ENCODE measurements around the gene PDE8B.

PDE8B gene

DNA sequence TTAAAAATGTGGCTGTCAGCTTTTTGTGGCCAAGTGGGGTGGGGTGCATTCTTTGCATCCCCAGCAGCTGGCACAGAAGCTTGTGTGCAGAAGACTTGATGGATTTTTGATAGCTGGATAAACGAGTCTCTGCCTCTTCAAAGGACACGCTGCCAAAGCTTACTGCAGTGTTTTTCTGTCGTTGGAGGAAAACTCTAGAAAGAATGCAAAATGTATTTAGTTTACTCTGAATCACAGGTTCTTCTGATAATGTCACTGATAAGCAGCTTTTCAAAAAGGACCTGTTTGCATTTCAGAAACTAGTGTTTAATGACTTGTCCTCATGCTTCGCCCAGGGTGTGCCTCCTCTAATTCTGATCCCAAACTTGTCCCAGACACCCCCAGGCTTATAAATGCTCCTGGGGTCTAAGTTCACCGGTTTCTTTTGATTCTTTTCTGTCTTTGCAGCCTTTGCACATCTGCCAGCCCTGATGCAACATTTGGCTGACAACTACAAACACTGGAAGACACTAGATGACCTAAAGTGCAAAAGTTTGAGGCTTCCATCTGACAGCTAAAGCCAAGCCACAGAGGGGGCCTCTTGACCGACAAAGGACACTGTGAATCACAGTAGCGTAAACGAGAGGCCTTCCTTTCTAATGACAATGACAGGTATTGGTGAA is 215.6 kb downstream of the PDE8B start:
- WGBS (ENCODE audit: extremely low coverage, insufficient coverage, insufficient read length) = no CpG with 5 or more reads among the region's 8 CpGs
- Histone ChIP-seq H3K79me2 (ENCODE audit: control insufficient read depth, insufficient read depth, low read length, poor library complexity) (no peaks in the 10 kb centered on the region), H2AFZ (ENCODE audit: insufficient read depth, low read length, poor library complexity) (no peak overlapping the region), H3K14ac (ENCODE audit: low read length) (no peak overlapping the region), H2BK5ac (ENCODE audit: low read depth, low read length, poor library complexity) (no peak overlapping the region), H3K4me2 (ENCODE audit: low read length) (no peak overlapping the region), H2BK12ac (ENCODE audit: low read length) (no peak overlapping the region), H4K8ac (ENCODE audit: low read depth, low read length) (no peak overlapping the region), H3K4me3 (ENCODE audit: low read depth, low read length) (no peak overlapping the region), H4K91ac (ENCODE audit: low read depth, low read length) (no peak overlapping the region), H3K9ac (ENCODE audit: low read length) (no peak overlapping the region), H3K23ac (ENCODE audit: low read length) (no peak overlapping the region), H3K4ac (ENCODE audit: low read depth, low read length) (no peak overlapping the region), H3K18ac (ENCODE audit: low read length) (no peak overlapping the region), H3K27ac (ENCODE audit: low read depth, low read length) (no peak overlapping the region), H3K27me3 (ENCODE audit: insufficient read depth, low read length) (no peaks in the 10 kb centered on the region), H3K4me1 (ENCODE audit: control insufficient read depth in 1 of 2, insufficient read depth in 2 of 2, low read length in 2 of 2) (no peaks in the 10 kb centered on the region), H4K12ac (ENCODE audit: low read depth, low read length) (no peak overlapping the region), H3K36me3 (ENCODE audit: control insufficient read depth in 1 of 2, insufficient read depth in 2 of 2, low read length in 2 of 2) (no peaks in the 10 kb centered on the region), H2AK5ac (ENCODE audit: low read length) (no peak overlapping the region), H3K9me3 (ENCODE audit: insufficient read depth, low read depth, low read length) (no peaks in the 10 kb centered on the region), H3K79me1 (ENCODE audit: low read length) (no peaks in the 10 kb centered on the region), H2BK120ac (ENCODE audit: insufficient read depth, low read length, poor library complexity) (no peak overlapping the region)
- DNase-seq = no peak

DNA sequence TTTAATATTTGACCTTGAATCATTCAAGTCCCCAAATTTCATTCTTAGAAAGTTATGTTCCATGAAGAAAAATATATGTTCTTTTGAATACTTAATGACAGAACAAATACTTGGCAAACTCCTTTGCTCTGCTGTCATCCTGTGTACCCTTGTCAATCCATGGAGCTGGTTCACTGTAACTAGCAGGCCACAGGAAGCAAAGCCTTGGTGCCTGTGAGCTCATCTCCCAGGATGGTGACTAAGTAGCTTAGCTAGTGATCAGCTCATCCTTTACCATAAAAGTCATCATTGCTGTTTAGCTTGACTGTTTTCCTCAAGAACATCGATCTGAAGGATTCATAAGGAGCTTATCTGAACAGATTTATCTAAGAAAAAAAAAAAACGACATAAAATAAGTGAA is 216.2 kb downstream of the PDE8B start:
- H2AK5ac ChIP-seq (ENCODE audit: low read length) = no peak overlapping the region
- H3K4me1 ChIP-seq (ENCODE audit: control insufficient read depth in 1 of 2, insufficient read depth in 2 of 2, low read length in 2 of 2) = no peaks in the 10 kb centered on the region
- DNase-seq = no peak
- no peaks in the 10 kb centered on the region for H3K79me2 ChIP-seq (ENCODE audit: control insufficient read depth, insufficient read depth, low read length, poor library complexity)
- no peak overlapping the region for H4K91ac ChIP-seq (ENCODE audit: low read depth, low read length)
- H2BK120ac ChIP-seq (ENCODE audit: insufficient read depth, low read length, poor library complexity) = no peak overlapping the region
- H3K27me3 ChIP-seq (ENCODE audit: insufficient read depth, low read length) = no peaks in the 10 kb centered on the region
- H3K4me2 ChIP-seq (ENCODE audit: low read length) = no peak overlapping the region
- H3K4me3 ChIP-seq (ENCODE audit: low read depth, low read length) = no peak overlapping the region
- H3K36me3 ChIP-seq (ENCODE audit: control insufficient read depth in 1 of 2, insufficient read depth in 2 of 2, low read length in 2 of 2) = no peaks in the 10 kb centered on the region
- H2BK12ac ChIP-seq (ENCODE audit: low read length) = no peak overlapping the region
- no peak overlapping the region for H3K14ac ChIP-seq (ENCODE audit: low read length)
- no peak overlapping the region for H3K27ac ChIP-seq (ENCODE audit: low read depth, low read length)
- no peak overlapping the region for H3K23ac ChIP-seq (ENCODE audit: low read length)
- H3K9ac ChIP-seq (ENCODE audit: low read length) = no peak overlapping the region
- H3K9me3 ChIP-seq (ENCODE audit: insufficient read depth, low read depth, low read length) = no peaks in the 10 kb centered on the region
- no peak overlapping the region for H3K18ac ChIP-seq (ENCODE audit: low read length)
- H4K12ac ChIP-seq (ENCODE audit: low read depth, low read length) = no peak overlapping the region
- H3K79me1 ChIP-seq (ENCODE audit: low read length) = no peaks in the 10 kb centered on the region
- H3K4ac ChIP-seq (ENCODE audit: low read depth, low read length) = no peak overlapping the region
- no peak overlapping the region for H2BK5ac ChIP-seq (ENCODE audit: low read depth, low read length, poor library complexity)
- no peak overlapping the region for H2AFZ ChIP-seq (ENCODE audit: insufficient read depth, low read length, poor library complexity)
- H4K8ac ChIP-seq (ENCODE audit: low read depth, low read length) = no peak overlapping the region
- no CpG with 5 or more reads among the region's 2 CpGs for WGBS (ENCODE audit: extremely low coverage, insufficient coverage, insufficient read length)

DNA sequence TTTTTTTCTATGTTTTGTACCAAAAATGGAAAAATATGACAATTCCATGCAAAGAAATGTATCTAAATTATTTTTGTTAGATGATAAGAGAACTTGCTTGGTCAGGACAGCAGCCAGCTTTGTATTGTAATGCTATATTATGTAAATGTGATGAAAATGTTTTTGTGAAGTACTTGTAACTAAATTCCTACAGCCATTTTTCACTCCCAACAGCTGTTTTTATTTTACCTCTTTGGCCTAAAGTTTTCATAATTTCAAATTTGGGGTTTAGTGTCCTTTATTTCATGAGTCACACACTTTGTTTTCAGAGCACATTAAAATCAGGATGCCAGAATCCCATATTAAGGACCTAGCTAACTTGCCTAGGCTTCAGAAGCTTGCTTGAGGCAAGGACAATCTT is 217.5 kb downstream of the PDE8B start:
- no peaks in the 10 kb centered on the region for H3K79me2 ChIP-seq (ENCODE audit: control insufficient read depth, insufficient read depth, low read length, poor library complexity)
- no peak overlapping the region for H2BK5ac ChIP-seq (ENCODE audit: low read depth, low read length, poor library complexity)
- no peak for DNase-seq
- no peak overlapping the region for H4K91ac ChIP-seq (ENCODE audit: low read depth, low read length)
- no peaks in the 10 kb centered on the region for H3K27me3 ChIP-seq (ENCODE audit: insufficient read depth, low read length)
- no peak overlapping the region for H3K18ac ChIP-seq (ENCODE audit: low read length)
- no peak overlapping the region for H2BK120ac ChIP-seq (ENCODE audit: insufficient read depth, low read length, poor library complexity)
- H3K4me3 ChIP-seq (ENCODE audit: low read depth, low read length) = no peak overlapping the region
- H3K4me1 ChIP-seq (ENCODE audit: control insufficient read depth in 1 of 2, insufficient read depth in 2 of 2, low read length in 2 of 2) = no peaks in the 10 kb centered on the region
- no peak overlapping the region for H3K4ac ChIP-seq (ENCODE audit: low read depth, low read length)
- peaks cover 0 to 2% of the 10 kb centered on the region in 2 experiments for H3K36me3 ChIP-seq (ENCODE audit: control insufficient read depth in 1 of 2, insufficient read depth in 2 of 2, low read length in 2 of 2)
- no peaks in the 10 kb centered on the region for H3K9me3 ChIP-seq (ENCODE audit: insufficient read depth, low read depth, low read length)
- H3K9ac ChIP-seq (ENCODE audit: low read length) = no peak overlapping the region
- H2BK12ac ChIP-seq (ENCODE audit: low read length) = no peak overlapping the region
- no peak overlapping the region for H3K4me2 ChIP-seq (ENCODE audit: low read length)
- H3K79me1 ChIP-seq (ENCODE audit: low read length) = no peaks in the 10 kb centered on the region
- H3K27ac ChIP-seq (ENCODE audit: low read depth, low read length) = no peak overlapping the region
- no peak overlapping the region for H3K23ac ChIP-seq (ENCODE audit: low read length)
- no peak overlapping the region for H2AFZ ChIP-seq (ENCODE audit: insufficient read depth, low read length, poor library complexity)
- H3K14ac ChIP-seq (ENCODE audit: low read length) = no peak overlapping the region
- no peak overlapping the region for H2AK5ac ChIP-seq (ENCODE audit: low read length)
- H4K8ac ChIP-seq (ENCODE audit: low read depth, low read length) = no peak overlapping the region
- no peak overlapping the region for H4K12ac ChIP-seq (ENCODE audit: low read depth, low read length)

DNA sequence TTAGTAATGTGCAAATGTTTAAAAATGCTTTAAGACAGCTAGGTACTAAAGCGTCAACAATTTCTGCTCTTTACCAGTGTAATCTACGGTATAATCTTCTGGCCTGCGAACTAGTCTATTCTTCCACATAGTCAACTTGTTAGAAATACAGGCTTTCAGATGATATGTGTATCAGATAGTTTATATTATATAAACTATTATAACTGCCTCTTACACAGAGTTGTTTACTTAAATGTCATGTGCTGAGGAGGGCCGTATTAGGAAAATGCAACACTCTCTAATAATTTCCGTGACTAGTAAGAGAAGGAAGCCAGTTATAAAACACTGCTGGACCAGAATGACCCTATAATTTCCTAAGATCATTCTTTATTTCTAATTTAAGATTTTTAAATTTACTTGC is 218.0 kb downstream of the PDE8B start:
- H4K8ac ChIP-seq (ENCODE audit: low read depth, low read length) = no peak overlapping the region
- H2BK5ac ChIP-seq (ENCODE audit: low read depth, low read length, poor library complexity) = no peak overlapping the region
- H2BK12ac ChIP-seq (ENCODE audit: low read length) = no peak overlapping the region
- WGBS (ENCODE audit: extremely low coverage, insufficient coverage, insufficient read length) = no CpG with 5 or more reads among the region's 5 CpGs
- H3K79me2 ChIP-seq (ENCODE audit: control insufficient read depth, insufficient read depth, low read length, poor library complexity) = no peaks in the 10 kb centered on the region
- no peak overlapping the region for H3K4me2 ChIP-seq (ENCODE audit: low read length)
- H3K4ac ChIP-seq (ENCODE audit: low read depth, low read length) = no peak overlapping the region
- no peak overlapping the region for H2AK5ac ChIP-seq (ENCODE audit: low read length)
- no peak overlapping the region for H3K23ac ChIP-seq (ENCODE audit: low read length)
- H3K79me1 ChIP-seq (ENCODE audit: low read length) = no peaks in the 10 kb centered on the region
- no peak overlapping the region for H4K91ac ChIP-seq (ENCODE audit: low read depth, low read length)
- no peak overlapping the region for H3K9ac ChIP-seq (ENCODE audit: low read length)
- H3K14ac ChIP-seq (ENCODE audit: low read length) = no peak overlapping the region
- no peak overlapping the region for H3K27ac ChIP-seq (ENCODE audit: low read depth, low read length)
- H3K4me3 ChIP-seq (ENCODE audit: low read depth, low read length) = no peak overlapping the region
- H2BK120ac ChIP-seq (ENCODE audit: insufficient read depth, low read length, poor library complexity) = no peak overlapping the region
- DNase-seq = no peak
- no peak overlapping the region for H4K12ac ChIP-seq (ENCODE audit: low read depth, low read length)
- no peaks in the 10 kb centered on the region for H3K4me1 ChIP-seq (ENCODE audit: control insufficient read depth in 1 of 2, insufficient read depth in 2 of 2, low read length in 2 of 2)
- no peak overlapping the region for H2AFZ ChIP-seq (ENCODE audit: insufficient read depth, low read length, poor library complexity)
- no peaks in the 10 kb centered on the region for H3K9me3 ChIP-seq (ENCODE audit: insufficient read depth, low read depth, low read length)
- H3K27me3 ChIP-seq (ENCODE audit: insufficient read depth, low read length) = no peaks in the 10 kb centered on the region
- peaks cover 0 to 2% of the 10 kb centered on the region in 2 experiments for H3K36me3 ChIP-seq (ENCODE audit: control insufficient read depth in 1 of 2, insufficient read depth in 2 of 2, low read length in 2 of 2)
- H3K18ac ChIP-seq (ENCODE audit: low read length) = no peak overlapping the region

All from trophoblast cell (in vitro differentiated cells and primary cell).